Lower lobe of right lung (tissue), 2 donors: Measurements from ENCODE around the gene CHST8. TPM values are rescaled to one million over a fixed set of nuclear protein-coding genes. Genes with fewer than 3 reads are reported as not detected.
"Not testable (repeated sequence)": the region's sequence is repeated elsewhere in the genome, so short reads cannot be mapped to it uniquely, and the experiment has no call there.

Experiments used
- ATAC-seq, 2 donors: fragments of 200-7000 bp; cut with Tn5 transposase; one replicate each; pipeline ENCODE4 v1.9.1; 2020 to 2022; ENCODE audit warnings: mild to moderate bottlenecking in 2 of 2, moderate library complexity in 2 of 2
- DNase-seq: peaks from one replicate; pipeline ENCODE4 v3.0.0-alpha.2; 2020
- H3K27ac ChIP-seq: fragments of 200-600 bp; one replicate; pipeline ENCODE4 v1.8.0; 2022
- H3K27me3 ChIP-seq: fragments of 200-600 bp; one replicate; pipeline ENCODE4 v1.8.0; 2022; ENCODE audit warnings: low read depth
- H3K36me3 ChIP-seq: fragments of 200-600 bp; one replicate; pipeline ENCODE4 v1.8.0; 2022; ENCODE audit warnings: mild to moderate bottlenecking
- H3K4me1 ChIP-seq: fragments of 200-600 bp; one replicate; pipeline ENCODE4 v1.8.0; 2022
- H3K4me3 ChIP-seq: fragments of 200-600 bp; one replicate; pipeline ENCODE4 v1.8.0; 2022; ENCODE audit warnings: mild to moderate bottlenecking
- H3K9me3 ChIP-seq: fragments of 200-600 bp; one replicate; pipeline ENCODE4 v1.8.0; 2022
- CTCF ChIP-seq: fragments of 200-600 bp; IDR thresholded peaks from one replicate; pipeline ENCODE4 v1.8.0; 2022; ENCODE audit warnings: antibody characterized with exemption, mild to moderate bottlenecking
- intact Hi-C: fragments of 100-400 bp; cut with DNase I; formaldehyde crosslinking; loops from one replicate; pipeline ENCODE4 v1.11.0; 2022
- total RNA-seq: library from RNA; stranded (reverse); fragmentation: NEBNext Ultra II Directional; extraction: Animal tissue kit (Norgen Biotek cat#: 25700); gene quantifications from one replicate; pipeline ENCODE4 v1.2.1, GENCODE V29; 2021
- donor health status: DM: no; HTN: yes; CAD: no; lungs with severe emphysema.

The CHST8 gene
- total RNA-seq, 1 donor from 2014 or later, result not detected

- Histone ChIP-seq H3K4me1 (no peaks in the 10 kb centered on the region), H3K4me3 (no peak overlapping the region), H3K36me3 (no peaks in the 10 kb centered on the region), H3K9me3 (no peaks in the 10 kb centered on the region), H3K27me3 (peaks cover 7% of the 10 kb centered on the region), H3K27ac (no peak overlapping the region)
- no peak for ATAC-seq
- TF ChIP-seq CTCF, result no peak
- intact Hi-C loops, result no loop called here
- DNase-seq, result no peak
Observed at GRCh38 chr19:33610588-33610987, 11.2 kb upstream of the CHST8 start.

GRCh38 chr19:33612928-33613619 lies 8.7 kb upstream of the CHST8 start:
- Histone ChIP-seq H3K27me3 (peaks cover 16% of the 10 kb centered on the region), H3K4me3 (no peak overlapping the region), H3K4me1 (no peaks in the 10 kb centered on the region), H3K27ac (no peak overlapping the region), H3K36me3 (no peaks in the 10 kb centered on the region), H3K9me3 (no peaks in the 10 kb centered on the region)
- TF ChIP-seq CTCF, result no peak
- DNase-seq, result no peak
- intact Hi-C loops, result no loop called here
- no peak for ATAC-seq

- no peak for ATAC-seq
- no peak overlapping the region for H3K4me3 ChIP-seq
- DNase-seq, result no peak
- no peaks in the 10 kb centered on the region for H3K9me3 ChIP-seq
- TF ChIP-seq CTCF, result no peak
- H3K4me1 ChIP-seq, result no peaks in the 10 kb centered on the region
- no peaks in the 10 kb centered on the region for H3K36me3 ChIP-seq
- peaks cover 16% of the 10 kb centered on the region for H3K27me3 ChIP-seq
- intact Hi-C loops, result no loop called here
- H3K27ac ChIP-seq, result no peak overlapping the region
Observed at GRCh38 chr19:33613620-33614000, 8.1 kb upstream of the CHST8 start.

GRCh38 chr19:33616346-33616745 lies 5.4 kb upstream of the CHST8 start:
- ATAC-seq (no peak), DNase-seq (no peak)
- Histone ChIP-seq H3K4me3 (no peak overlapping the region), H3K36me3 (no peaks in the 10 kb centered on the region), H3K9me3 (no peaks in the 10 kb centered on the region), H3K27me3 (peaks cover 26% of the 10 kb centered on the region), H3K27ac (no peak overlapping the region), H3K4me1 (no peaks in the 10 kb centered on the region)
- TF ChIP-seq CTCF, result no peak
- intact Hi-C loops, result no loop called here

- H3K4me3 ChIP-seq, result no peak overlapping the region
- no peak for TF ChIP-seq CTCF
- ATAC-seq, result no peak
- intact Hi-C loops, result no loop called here
- no peaks in the 10 kb centered on the region for H3K9me3 ChIP-seq
- H3K36me3 ChIP-seq, result no peaks in the 10 kb centered on the region
- no peak for DNase-seq
- peaks cover 28% of the 10 kb centered on the region for H3K27me3 ChIP-seq
- H3K4me1 ChIP-seq, result no peaks in the 10 kb centered on the region
- no peak overlapping the region for H3K27ac ChIP-seq
Observed at GRCh38 chr19:33616857-33617256, 4.9 kb upstream of the CHST8 start.

- H3K9me3 ChIP-seq, H3K4me3 ChIP-seq, H3K36me3 ChIP-seq, ATAC-seq, intact Hi-C loops, DNase-seq, H3K27ac ChIP-seq: not testable (repeated sequence)
- peaks cover 39% of the 10 kb centered on the region for H3K27me3 ChIP-seq
- H3K4me1 ChIP-seq, result peaks cover 12% of the 10 kb centered on the region
Observed at GRCh38 chr19:33618363-33618762, 3.4 kb upstream of the CHST8 start.
